ENCODE data around the gene RMRP. TPM values are rescaled to one million over a fixed set of nuclear protein-coding genes. Genes with fewer than 3 reads are reported as not detected.
"Not testable (repeated sequence)": the region's sequence is repeated elsewhere in the genome, so short reads cannot be mapped to it uniquely, and the experiment has no call there.

The RMRP gene
- total RNA-seq, 4 donors from 2014 or later, result 1,358 to 15,269 (median 4,926) TPM

- intact Hi-C loops (cut with DNase I; ENCODE audit: low total_unique reads), result no loop called here
- no peak within 1 kb of the TSS for H3K4me3 ChIP-seq (ENCODE audit: low read depth, poor library complexity, severe bottlenecking)
- WGBS, 2 donors, result 82 to 85% methylated on average over 7 of the region's 7 CpGs
- TF ChIP-seq POLR2A (IDR thresholded peaks at IDR 0.05), result no peak
- TF ChIP-seq, protein P1, sequence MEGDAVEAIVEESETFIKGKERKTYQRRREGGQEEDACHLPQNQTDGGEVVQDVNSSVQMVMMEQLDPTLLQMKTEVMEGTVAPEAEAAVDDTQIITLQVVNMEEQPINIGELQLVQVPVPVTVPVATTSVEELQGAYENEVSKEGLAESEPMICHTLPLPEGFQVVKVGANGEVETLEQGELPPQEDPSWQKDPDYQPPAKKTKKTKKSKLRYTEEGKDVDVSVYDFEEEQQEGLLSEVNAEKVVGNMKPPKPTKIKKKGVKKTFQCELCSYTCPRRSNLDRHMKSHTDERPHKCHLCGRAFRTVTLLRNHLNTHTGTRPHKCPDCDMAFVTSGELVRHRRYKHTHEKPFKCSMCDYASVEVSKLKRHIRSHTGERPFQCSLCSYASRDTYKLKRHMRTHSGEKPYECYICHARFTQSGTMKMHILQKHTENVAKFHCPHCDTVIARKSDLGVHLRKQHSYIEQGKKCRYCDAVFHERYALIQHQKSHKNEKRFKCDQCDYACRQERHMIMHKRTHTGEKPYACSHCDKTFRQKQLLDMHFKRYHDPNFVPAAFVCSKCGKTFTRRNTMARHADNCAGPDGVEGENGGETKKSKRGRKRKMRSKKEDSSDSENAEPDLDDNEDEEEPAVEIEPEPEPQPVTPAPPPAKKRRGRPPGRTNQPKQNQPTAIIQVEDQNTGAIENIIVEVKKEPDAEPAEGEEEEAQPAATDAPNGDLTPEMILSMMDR (IDR thresholded peaks at IDR 0.05), result no peak
- peak in 1 of 2 donors; percentile 80 for DNase-seq (ENCODE audit: low spot score in 2 of 2)
Observed at GRCh38 chr9:35618325-35618727, 39.5 kb downstream of the RMRP start, which contains the start of gene CD72. CD72 (minus strand) TSS chr9:35618413; CDS start chr9:35618303, 110 bp downstream.

DNA sequence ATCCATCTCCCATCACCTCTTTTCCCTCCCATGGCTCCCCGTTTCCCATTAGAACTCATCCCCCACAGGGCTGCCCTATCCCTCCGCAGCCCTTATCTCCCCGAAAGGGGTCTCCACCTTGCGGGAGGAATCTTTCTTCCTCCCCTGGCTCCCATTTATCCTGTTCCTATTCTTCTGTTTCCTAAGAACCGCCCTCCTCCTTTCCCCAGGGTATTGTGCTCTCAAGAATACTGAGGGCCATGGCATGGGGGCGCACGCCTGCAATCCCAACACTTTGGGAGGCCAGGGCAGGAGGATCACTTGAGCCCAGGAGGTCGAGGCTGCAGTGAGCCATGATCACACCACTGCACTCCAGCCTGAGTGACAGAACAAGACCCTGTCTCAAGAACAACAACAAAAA lies 40.3 kb downstream of the RMRP start:
- TF ChIP-seq, protein P1 (IDR thresholded peaks at IDR 0.05), result no peak
- no peak for TF ChIP-seq POLR2A (IDR thresholded peaks at IDR 0.05)
- WGBS, 2 donors, result 79 to 81% methylated on average over 8 of the region's 8 CpGs
- DNase-seq (ENCODE audit: low spot score in 2 of 2), result peak in 1 of 2 donors; percentile 71
- intact Hi-C loops (cut with DNase I; ENCODE audit: low total_unique reads), result no loop called here
- no peak overlapping the region for H3K4me3 ChIP-seq (ENCODE audit: low read depth, poor library complexity, severe bottlenecking)

DNA sequence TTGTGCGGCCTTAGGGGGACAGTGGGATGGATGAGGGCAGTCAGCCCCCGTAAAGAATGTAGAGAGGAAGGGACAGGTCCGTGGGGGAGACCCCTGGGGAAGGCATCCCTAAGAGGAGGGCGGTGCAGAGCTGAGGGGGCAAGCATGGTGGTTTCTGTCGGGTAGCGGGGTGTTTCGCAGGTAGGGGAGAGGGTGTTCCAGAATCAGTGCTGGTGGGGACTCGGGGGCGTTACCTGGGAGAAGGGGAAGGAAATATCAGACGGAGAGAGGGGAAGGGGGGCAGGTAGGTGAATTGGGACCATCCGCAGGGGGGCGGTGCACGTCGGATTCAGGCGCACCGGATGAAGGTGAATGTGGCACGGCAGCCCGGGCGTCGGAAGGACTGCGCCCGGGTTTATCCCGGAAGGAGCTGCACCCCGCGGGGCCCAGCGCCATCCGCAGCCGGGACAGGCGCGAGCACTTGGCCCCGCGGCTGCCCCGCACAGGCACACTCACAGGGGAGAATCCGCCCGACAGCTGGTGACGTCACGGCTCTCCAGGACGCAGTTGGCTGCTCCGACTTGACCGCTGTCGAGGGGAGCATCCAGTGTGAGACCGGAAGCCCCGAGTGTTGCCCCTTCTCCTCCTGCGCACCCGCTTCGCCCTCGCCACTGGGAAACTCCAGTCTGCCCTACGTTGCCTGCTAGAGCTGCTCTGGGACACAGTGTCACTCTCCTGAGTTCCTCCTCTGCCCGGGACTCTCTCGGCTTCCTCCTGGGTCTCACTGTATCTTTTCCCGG lies 40.9 kb downstream of the RMRP start:
- TF ChIP-seq, protein P1 (IDR thresholded peaks at IDR 0.05), result no peak
- no peak for TF ChIP-seq POLR2A (IDR thresholded peaks at IDR 0.05)
- WGBS, 2 donors, result 12 to 14% methylated on average over 39 to 42 of the region's 51 CpGs
- H3K4me3 ChIP-seq (ENCODE audit: low read depth, poor library complexity, severe bottlenecking), result no peak overlapping the region
- intact Hi-C loops (cut with DNase I; ENCODE audit: low total_unique reads), result no loop called here
- peak in 1 of 2 donors; percentile 92 for DNase-seq (ENCODE audit: low spot score in 2 of 2)

DNA sequence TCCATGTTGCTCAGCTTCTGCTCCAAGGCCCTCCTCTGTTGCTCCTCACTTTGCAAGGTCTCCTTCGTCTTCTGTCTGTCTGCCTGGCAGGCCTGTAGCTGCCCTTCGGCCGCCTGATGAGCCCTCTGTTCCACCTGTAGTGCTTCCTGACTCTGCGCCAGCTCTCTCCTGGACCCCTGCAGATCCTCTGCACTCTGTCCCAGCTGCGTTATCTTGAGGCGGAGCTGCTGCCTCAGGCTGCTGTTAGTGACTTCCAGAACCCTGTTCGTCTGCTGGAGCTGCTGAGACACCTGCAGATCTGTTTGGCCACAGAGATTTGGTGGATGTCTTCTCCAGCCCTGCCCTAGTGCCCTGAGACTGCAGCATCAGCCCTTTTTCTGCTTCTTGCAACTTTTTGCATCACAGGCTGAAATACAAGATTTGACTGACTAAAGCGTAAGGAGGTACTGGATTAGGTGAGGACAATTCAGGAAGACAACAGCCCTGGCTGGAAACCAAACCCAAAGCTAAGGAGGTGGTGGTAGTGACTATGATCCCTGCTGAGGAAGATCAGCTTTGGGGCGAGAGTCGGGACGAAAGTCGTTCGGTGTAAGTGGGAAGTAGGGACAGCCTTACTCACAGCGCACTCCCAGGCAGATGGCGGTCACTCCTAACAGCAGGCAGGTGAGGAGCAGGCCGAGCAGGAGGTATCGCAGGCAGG lies 41.7 kb downstream of the RMRP start:
- 82 to 86% methylated on average over 17 of the region's 17 CpGs for whole genome bisulfite sequencing, 2 donors
- H3K4me3 ChIP-seq (ENCODE audit: low read depth, poor library complexity, severe bottlenecking), result no peak overlapping the region
- no peak for TF ChIP-seq POLR2A (IDR thresholded peaks at IDR 0.05)
- DNase-seq (ENCODE audit: low spot score in 2 of 2), result peak in 1 of 2 donors; percentile 78
- intact Hi-C loops (cut with DNase I; ENCODE audit: low total_unique reads), result no loop called here

GRCh38 chr9:35612843-35613242 lies 45.0 kb downstream of the RMRP start:
- DNase-seq (ENCODE audit: low spot score in 2 of 2), result no peak
- no peak overlapping the region for H3K4me3 ChIP-seq (ENCODE audit: low read depth, poor library complexity, severe bottlenecking)
- intact Hi-C loops (cut with DNase I; ENCODE audit: low total_unique reads), result no loop called here
- TF ChIP-seq POLR2A (IDR thresholded peaks at IDR 0.05), result no peak
- TF ChIP-seq, protein P1 (IDR thresholded peaks at IDR 0.05), result no peak
- WGBS, 2 donors, result 71 to 93% methylated on average over 2 of the region's 2 CpGs

DNA sequence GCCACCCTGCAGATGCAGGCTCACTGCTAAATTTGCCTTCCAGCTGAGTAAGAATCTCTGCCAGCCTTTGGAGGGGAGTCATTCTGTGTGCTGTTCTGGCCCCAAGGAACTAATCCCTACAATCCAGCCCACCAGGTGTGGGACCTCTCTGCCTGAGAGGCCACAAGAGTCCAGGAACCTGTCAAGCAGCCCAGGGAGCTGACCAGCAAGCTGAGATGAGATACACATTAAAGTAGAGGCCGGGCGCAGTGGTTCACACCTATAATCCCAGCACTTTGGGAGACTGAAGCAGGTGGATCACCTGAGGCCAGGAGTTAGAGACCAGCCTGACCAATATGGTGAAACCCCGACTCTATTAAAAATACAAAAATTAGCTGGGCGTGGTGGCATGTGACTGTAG lies 45.8 kb downstream of the RMRP start:
- intact Hi-C loops (cut with DNase I; ENCODE audit: low total_unique reads); DNase-seq (ENCODE audit: low spot score in 2 of 2); H3K4me3 ChIP-seq (ENCODE audit: low read depth, poor library complexity, severe bottlenecking): not testable (repeated sequence)
- WGBS, 2 donors, result 88 to 92% methylated on average over 4 of the region's 4 CpGs

Measured in lower leg skin (tissue), 4 donors.